KBM-7 (cell line): Measurements from ENCODE around the gene PIGU.

Source experiments
- DNase-seq: peaks from one replicate; pipeline ENCODE4 v3.0.0-alpha.2; 2015
- in situ Hi-C: fragments of 300-500 bp; cut with MboI; formaldehyde crosslinking; loops from 2 replicates; pipeline ENCODE4 v1.14.3; 2020; ENCODE audit warnings: low sequenced_read_pairs, low pct_unique_long_range_greater_than_20kb, mixed read lengths

PIGU gene

DNA sequence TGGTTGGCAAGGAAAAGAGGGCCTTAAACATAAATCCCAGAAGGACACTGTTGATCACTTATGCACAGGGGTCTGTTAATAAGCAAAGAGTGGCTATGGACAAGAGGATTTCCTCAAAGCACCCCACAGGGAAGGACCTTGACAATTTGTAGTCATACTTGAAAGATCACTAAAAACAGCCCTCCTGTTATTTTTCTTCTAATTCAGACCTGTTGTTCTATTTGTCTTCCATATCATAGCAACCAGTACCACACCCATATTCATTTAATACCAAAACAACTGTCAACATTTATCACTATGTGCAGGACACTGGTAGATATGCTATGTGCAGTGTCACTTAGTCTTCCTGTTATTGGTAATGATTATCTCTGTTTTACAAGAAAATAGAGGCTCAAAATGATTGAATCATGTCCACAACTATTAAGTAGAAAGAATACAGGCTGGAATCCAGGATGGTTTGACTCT lies 163.9 kb downstream of the PIGU start:
- in situ Hi-C loops = loop anchor here (25.0 kb wide), 1 partner anchor 201 kb away; the partner anchor contains the start of gene AHCY
- DNase-seq = no peak

DNA sequence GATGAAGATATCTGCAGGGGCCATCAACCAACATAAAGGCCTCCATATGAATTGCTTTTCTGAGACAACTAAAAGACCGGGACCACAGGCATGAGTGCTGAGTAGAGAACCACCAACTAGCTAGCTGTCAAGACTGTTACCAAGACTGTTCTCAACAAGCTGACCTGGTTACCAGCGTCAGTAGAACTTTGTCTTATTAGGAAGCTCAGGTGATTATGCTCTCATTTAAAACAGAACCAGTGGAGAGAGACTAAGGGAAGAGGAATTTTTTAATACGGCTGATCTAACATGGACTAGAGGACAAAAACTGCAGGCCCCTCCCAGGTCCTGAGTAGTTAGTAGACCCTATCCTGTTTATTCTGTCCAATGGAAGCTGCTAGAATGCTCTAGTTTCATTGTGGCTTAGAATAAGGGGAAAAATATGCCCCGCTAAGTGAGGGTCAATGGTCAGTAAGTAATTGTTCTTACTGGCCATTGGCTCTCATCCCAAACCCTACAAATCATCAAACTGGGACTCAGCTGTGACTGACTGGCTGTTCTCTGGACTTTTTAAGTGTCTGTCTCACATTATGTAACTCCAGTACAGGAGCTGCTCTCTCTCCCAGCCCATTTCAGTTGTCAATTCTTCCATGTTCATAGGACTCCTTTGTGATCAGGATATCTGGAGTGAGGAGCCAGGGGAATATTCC lies 164.5 kb downstream of the PIGU start:
- DNase-seq = no peak
- in situ Hi-C loops = loop anchor here (25.0 kb wide), 1 partner anchor 200 kb away; the partner anchor contains the start of gene AHCY

DNA sequence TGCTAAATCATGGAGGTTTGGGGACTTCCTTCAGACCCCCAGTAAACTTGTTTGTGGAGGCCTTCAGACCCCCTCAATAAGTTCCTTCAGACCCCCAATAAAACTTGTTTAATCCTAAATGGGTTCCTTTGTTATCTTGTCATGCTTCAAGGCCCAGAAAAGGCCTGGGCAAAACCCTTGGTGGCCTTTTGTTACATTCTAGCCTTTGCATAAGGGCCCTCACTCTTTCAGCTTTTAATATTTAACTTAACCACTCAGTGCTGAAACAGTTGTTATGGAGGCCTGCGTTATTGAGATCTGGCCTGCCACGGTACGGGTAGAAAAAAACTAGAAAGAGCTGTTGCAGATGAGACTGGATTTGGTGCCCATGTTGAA lies 165.0 kb downstream of the PIGU start:
- DNase-seq = no peak
- in situ Hi-C loops = loop anchor here (25.0 kb wide), 1 partner anchor 200 kb away; the partner anchor contains the start of gene AHCY

DNA sequence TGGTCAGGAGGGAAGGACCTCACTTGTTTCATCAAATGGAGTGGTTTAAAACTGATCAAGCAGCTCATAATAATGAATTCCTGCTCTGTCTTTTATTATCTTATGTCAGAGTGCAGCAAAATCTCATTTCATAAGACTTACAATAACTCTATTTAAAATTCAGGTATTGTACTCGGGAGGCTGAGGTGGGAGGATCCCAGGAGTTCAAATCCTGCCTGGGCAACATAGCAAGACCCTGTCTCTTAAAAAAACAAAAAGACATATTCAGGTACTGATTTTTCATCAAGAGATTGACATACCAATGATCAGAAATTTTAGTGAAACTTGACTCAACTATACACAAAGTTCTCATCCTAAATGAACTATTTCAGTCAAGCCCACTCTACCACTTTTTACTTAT lies 166.3 kb downstream of the PIGU start:
- no peak for DNase-seq
- in situ Hi-C loops = loop anchor here (25.0 kb wide), 1 partner anchor 198 kb away; the partner anchor contains the start of gene AHCY
